H1 (cell line): Measurements from ENCODE around the gene RNF114.

Experiments
- ASH2L ChIP-seq: fragments of 200-600, 300-600 bp; sonication (generic); IDR thresholded peaks from one replicate; pipeline ENCODE4 v1.7.1; 2017; ENCODE audit warnings: low read length
- BCL11A ChIP-seq, 2 experiments: IDR thresholded peaks; one replicate each; pipeline ENCODE4 v1.6.1; 2011; ENCODE audit warnings: low read depth in 2 of 2, low read length in 2 of 2, mild to moderate bottlenecking in 2 of 2
- JUND ChIP-seq: IDR thresholded peaks from 2 replicates; pipeline ENCODE4 v1.6.1; 2011; ENCODE audit warnings: mild to moderate bottlenecking, improper control_type of control experiment, low read length
- MAX ChIP-seq: IDR thresholded peaks from 2 replicates; pipeline ENCODE4 v1.6.1; 2012; ENCODE audit warnings: inconsistent platforms
- POLR2A ChIP-seq, 2 experiments: IDR thresholded peaks; 1 replicate in 1 of 2; 2 replicates in 1 of 2; pipeline ENCODE4 v1.6.1; 2011; ENCODE audit warnings: low read depth in 2 of 2, low read length in 2 of 2, mild to moderate bottlenecking in 2 of 2; ENCODE audit errors: control extremely low read depth in 1 of 2
- POLR2AphosphoS5 ChIP-seq: IDR thresholded peaks from 2 replicates; pipeline ENCODE4 v1.6.1; 2011; ENCODE audit warnings: low read depth, low read length
- SIN3A ChIP-seq, 2 experiments: IDR thresholded peaks in 1 of 2; conservative IDR thresholded peaks in 1 of 2; 2 replicates each; pipeline ENCODE4 v1.6.1; 2011 to 2012; ENCODE audit warnings: low read length in 2 of 2, improper control_type of control experiment in 1 of 2, low read depth in 1 of 2, mild to moderate bottlenecking in 1 of 2
- TAF1 ChIP-seq: IDR thresholded peaks from 2 replicates; pipeline ENCODE4 v1.6.1; 2011; ENCODE audit warnings: mild to moderate bottlenecking, low read depth, low read length
- TF ChIP-seq, protein P1 (sequence below), 3 experiments: IDR thresholded peaks; 1 replicate in 2 of 3; 2 replicates in 1 of 3; pipeline versions ENCODE4 v1.5.1 to v1.6.1; 2011; ENCODE audit warnings: low read length in 3 of 3, mild to moderate bottlenecking in 3 of 3, inconsistent platforms in 2 of 3, low read depth in 1 of 3, moderate library complexity in 1 of 3; ENCODE audit not compliant: insufficient read depth in 1 of 3; ENCODE audit errors: control extremely low read depth in 1 of 3

DNA sequence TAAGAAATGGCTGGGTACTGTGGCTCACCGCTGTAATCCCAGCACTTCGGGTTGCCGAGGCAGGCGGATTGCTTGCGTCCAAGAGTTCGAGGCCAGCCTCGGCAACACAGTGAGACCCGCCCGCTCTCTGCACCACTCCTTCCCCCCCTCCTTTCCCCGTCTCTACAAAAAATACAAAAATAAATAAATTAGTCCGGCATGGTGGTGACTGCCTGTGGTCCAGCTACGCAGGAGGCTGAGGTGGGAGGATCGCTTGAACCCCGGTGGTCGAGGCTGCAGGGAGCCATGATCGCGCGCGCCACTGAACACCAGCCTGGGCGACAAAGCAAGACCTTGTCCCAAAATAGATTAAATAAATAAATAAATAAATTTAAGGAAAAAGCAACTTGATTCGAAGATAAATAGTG lies 448 bp upstream of the RNF114 start:
- TF ChIP-seq TAF1 (no peak), SIN3A (conservative IDR thresholded peaks at IDR 0.05 in 1 of 2, IDR thresholded peaks at IDR 0.05 in 1 of 2; ENCODE audit: low read depth in 1 of 2, low read length in 2 of 2) (no peak), JUND (no peak), BCL11A (IDR thresholded peaks at IDR 0.05; ENCODE audit: low read depth in 2 of 2, low read length in 2 of 2) (no peak), POLR2A (IDR thresholded peaks at IDR 0.05; ENCODE audit: control extremely low read depth in 1 of 2, low read depth in 2 of 2, low read length in 2 of 2) (no peak), ASH2L (no peak), POLR2AphosphoS5 (no peak), MAX (no peak)
- TF ChIP-seq, protein P1, sequence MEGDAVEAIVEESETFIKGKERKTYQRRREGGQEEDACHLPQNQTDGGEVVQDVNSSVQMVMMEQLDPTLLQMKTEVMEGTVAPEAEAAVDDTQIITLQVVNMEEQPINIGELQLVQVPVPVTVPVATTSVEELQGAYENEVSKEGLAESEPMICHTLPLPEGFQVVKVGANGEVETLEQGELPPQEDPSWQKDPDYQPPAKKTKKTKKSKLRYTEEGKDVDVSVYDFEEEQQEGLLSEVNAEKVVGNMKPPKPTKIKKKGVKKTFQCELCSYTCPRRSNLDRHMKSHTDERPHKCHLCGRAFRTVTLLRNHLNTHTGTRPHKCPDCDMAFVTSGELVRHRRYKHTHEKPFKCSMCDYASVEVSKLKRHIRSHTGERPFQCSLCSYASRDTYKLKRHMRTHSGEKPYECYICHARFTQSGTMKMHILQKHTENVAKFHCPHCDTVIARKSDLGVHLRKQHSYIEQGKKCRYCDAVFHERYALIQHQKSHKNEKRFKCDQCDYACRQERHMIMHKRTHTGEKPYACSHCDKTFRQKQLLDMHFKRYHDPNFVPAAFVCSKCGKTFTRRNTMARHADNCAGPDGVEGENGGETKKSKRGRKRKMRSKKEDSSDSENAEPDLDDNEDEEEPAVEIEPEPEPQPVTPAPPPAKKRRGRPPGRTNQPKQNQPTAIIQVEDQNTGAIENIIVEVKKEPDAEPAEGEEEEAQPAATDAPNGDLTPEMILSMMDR (IDR thresholded peaks at IDR 0.05; ENCODE audit: control extremely low read depth in 1 of 3, insufficient read depth in 1 of 3, low read depth in 1 of 3, low read length in 3 of 3) = no peak
